Measurements from ENCODE around the gene CDK14. TPM values are rescaled to one million over a fixed set of nuclear protein-coding genes. Genes with fewer than 3 reads are reported as not detected.

CDK14 gene
- total and polyA plus RNA-seq, 11 donors: 2.9 to 37.7 (median 21.3) TPM

- Histone ChIP-seq H3K4me3 (no peak overlapping the region), H3K27ac (no peak overlapping the region), H3K9me3 (no peaks in the 10 kb centered on the region), H3K4me1 (peaks cover 0 to 24% (median 3%) of the 10 kb centered on the region in 12 donors), H3K27me3 (no peaks in the 10 kb centered on the region), H3K36me3 (no peaks in the 10 kb centered on the region)
- intact Hi-C loops (cut with DNase I): no loop called here
- TF ChIP-seq POLR2A (IDR thresholded peaks at IDR 0.05) (no peak), CTCF (IDR thresholded peaks at IDR 0.05) (no peak)
- WGBS, 4 donors: 76 to 86% (median 80%) methylated on average over 3 of the region's 3 CpGs
- no peak for DNase-seq
- ATAC-seq: no peak
Measured at GRCh38 chr7:90760892-90761291, 164.8 kb downstream of the CDK14 start.

- no peak for DNase-seq
- Histone ChIP-seq H3K4me3 (no peak overlapping the region), H3K36me3 (no peaks in the 10 kb centered on the region), H3K27ac (no peak overlapping the region), H3K27me3 (no peaks in the 10 kb centered on the region), H3K4me1 (peaks cover 0 to 31% (median 5%) of the 10 kb centered on the region in 12 donors), H3K9me3 (no peaks in the 10 kb centered on the region)
- WGBS, 4 donors: 93 to 100% (median 95%) methylated on average over 1 of the region's 1 CpG; no CpG with 5 or more reads in 1 of the 4 donors
- TF ChIP-seq CTCF (IDR thresholded peaks at IDR 0.05) (no peak), POLR2A (IDR thresholded peaks at IDR 0.05) (no peak)
- ATAC-seq: no peak
- intact Hi-C loops (cut with DNase I): no loop called here
Measured at GRCh38 chr7:90761584-90761983, 165.5 kb downstream of the CDK14 start.

- peaks cover 0 to 37% (median 6%) of the 10 kb centered on the region in 12 donors for H3K4me1 ChIP-seq
- intact Hi-C loops (cut with DNase I): no loop called here
- H3K27ac ChIP-seq: no peak overlapping the region
- ATAC-seq: no peak
- 81 to 88% (median 85%) methylated on average over 6 of the region's 6 CpGs for WGBS, 4 donors
- H3K36me3 ChIP-seq: no peaks in the 10 kb centered on the region
- H3K4me3 ChIP-seq: no peak overlapping the region
- no peaks in the 10 kb centered on the region for H3K9me3 ChIP-seq
- TF ChIP-seq CTCF (IDR thresholded peaks at IDR 0.05) (no peak), POLR2A (IDR thresholded peaks at IDR 0.05) (no peak)
- H3K27me3 ChIP-seq: no peaks in the 10 kb centered on the region
- no peak for DNase-seq
Measured at GRCh38 chr7:90763108-90763507, 167.0 kb downstream of the CDK14 start.

- Histone ChIP-seq H3K27me3 (no peaks in the 10 kb centered on the region), H3K4me1 (peaks cover 0 to 40% (median 6%) of the 10 kb centered on the region in 12 donors), H3K9me3 (no peaks in the 10 kb centered on the region), H3K4me3 (no peak overlapping the region), H3K36me3 (no peaks in the 10 kb centered on the region), H3K27ac (peak overlapping the region in 4 of 12 donors; percentile 7 to 35 (median 10))
- TF ChIP-seq CTCF (IDR thresholded peaks at IDR 0.05) (no peak), POLR2A (IDR thresholded peaks at IDR 0.05) (no peak)
- DNase-seq: no peak
- intact Hi-C loops (cut with DNase I): no loop called here
- no peak for ATAC-seq
- 92 to 97% (median 93%) methylated on average over 2 of the region's 2 CpGs for WGBS, 4 donors
Measured at GRCh38 chr7:90764848-90765570, 168.9 kb downstream of the CDK14 start.

All from heart left ventricle (tissue), 16 donors.